D721Med (cell line): ENCODE results near the gene MIER2.

Experiments
- DNase-seq: peaks from one replicate; pipeline ENCODE4 v3.0.0; 2011; ENCODE audit warnings: low spot score; ENCODE audit not compliant: insufficient read length
- FAIRE-seq: peaks from 2 replicates; lab custom pipeline; 2011; peaks lifted over from hg19 to GRCh38; lab: Jason Lieb, UNC
- TF ChIP-seq, protein P1 (sequence below): IDR thresholded peaks from 2 replicates; pipeline ENCODE4 v1.5.1; 2012; ENCODE audit warnings: mild to moderate bottlenecking, control low read depth; ENCODE audit not compliant: insufficient read depth; ENCODE audit errors: missing control alignments

MIER2 gene

DNA sequence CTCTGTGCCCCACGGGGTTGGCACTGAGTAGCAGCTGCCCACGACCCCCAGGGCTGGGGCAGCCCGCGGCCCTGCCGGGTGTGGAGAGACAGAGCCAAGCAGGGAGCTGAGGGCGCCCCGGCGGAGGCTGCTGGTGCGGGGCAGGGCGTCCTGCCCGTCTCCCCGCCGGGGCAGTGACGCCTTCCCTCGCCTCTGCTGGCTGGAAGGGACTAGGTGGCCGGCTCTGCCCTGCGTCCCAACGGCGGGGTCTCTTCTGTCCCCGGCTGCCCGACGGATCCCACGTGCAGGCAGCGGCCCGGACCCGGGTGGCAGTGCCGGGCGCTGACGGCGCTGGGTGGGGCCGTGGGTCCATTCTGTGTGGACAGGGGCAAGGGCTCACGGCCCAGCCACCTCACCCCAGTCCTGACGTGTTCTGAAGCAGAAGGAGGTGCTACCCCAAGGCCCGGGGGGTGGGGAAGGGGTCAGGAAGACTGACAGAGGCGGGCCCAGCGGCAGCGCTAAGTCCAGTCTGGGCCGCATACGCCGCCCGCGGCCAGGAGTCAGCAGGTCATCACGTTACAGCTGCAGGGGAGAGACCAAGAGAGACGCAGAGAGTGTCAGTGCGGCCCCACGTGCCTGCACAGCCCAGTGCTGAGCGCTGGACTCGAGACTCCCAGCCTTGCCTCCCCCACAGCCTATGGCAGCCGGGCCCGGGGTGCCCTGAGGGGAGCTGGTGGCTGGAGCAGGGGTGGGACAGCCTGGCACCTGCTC, 38.3 kb downstream of the MIER2 start:
- no peak for FAIRE-seq
- TF ChIP-seq, protein P1, sequence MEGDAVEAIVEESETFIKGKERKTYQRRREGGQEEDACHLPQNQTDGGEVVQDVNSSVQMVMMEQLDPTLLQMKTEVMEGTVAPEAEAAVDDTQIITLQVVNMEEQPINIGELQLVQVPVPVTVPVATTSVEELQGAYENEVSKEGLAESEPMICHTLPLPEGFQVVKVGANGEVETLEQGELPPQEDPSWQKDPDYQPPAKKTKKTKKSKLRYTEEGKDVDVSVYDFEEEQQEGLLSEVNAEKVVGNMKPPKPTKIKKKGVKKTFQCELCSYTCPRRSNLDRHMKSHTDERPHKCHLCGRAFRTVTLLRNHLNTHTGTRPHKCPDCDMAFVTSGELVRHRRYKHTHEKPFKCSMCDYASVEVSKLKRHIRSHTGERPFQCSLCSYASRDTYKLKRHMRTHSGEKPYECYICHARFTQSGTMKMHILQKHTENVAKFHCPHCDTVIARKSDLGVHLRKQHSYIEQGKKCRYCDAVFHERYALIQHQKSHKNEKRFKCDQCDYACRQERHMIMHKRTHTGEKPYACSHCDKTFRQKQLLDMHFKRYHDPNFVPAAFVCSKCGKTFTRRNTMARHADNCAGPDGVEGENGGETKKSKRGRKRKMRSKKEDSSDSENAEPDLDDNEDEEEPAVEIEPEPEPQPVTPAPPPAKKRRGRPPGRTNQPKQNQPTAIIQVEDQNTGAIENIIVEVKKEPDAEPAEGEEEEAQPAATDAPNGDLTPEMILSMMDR, result no peak
- no peak for DNase-seq

DNA sequence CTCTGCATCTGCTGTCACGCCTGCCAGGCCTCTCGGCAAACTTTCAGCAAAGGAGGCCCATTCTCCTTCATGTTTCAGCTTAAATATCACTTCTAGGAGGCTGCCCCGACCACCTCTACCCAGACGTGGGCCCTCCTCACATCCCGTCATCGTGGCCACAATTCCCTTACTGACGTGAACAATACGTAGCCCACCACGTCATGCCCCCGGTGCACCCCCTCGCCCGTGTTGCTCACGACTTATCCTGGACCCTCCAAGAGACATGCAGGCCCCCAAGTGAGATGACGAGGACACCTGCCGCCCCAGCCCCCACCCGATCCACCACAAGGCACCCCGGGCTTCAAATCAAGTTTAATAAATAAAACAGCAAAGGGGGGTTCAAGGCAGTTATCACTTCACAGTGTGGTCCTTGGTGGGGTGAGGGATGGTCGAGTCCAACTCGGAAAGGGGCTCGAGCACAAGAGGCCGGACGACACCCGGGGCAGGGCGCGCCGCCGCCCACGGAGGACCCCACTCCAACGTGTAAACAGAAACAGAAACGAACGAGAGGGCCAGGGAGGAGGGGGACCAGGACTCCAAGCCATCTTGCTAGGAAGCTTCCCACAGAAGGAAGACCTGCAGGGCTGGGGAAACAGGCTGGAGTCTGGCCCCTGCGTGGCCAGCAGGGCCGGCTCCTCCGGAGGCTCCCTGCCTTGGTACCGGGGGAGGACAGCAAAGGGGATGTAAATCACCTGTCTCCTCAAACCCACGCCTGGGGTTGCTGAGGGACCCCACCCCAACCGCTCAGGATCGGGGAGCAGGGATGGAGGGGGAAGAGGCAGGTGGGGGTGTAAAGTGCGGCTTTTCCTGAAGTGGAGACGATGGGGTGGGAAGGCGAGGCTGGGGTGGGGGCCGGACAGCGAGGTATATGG, 39.1 kb downstream of the MIER2 start:
- TF ChIP-seq, protein P1, result no peak
- DNase-seq (no peak), FAIRE-seq (no peak)

DNA sequence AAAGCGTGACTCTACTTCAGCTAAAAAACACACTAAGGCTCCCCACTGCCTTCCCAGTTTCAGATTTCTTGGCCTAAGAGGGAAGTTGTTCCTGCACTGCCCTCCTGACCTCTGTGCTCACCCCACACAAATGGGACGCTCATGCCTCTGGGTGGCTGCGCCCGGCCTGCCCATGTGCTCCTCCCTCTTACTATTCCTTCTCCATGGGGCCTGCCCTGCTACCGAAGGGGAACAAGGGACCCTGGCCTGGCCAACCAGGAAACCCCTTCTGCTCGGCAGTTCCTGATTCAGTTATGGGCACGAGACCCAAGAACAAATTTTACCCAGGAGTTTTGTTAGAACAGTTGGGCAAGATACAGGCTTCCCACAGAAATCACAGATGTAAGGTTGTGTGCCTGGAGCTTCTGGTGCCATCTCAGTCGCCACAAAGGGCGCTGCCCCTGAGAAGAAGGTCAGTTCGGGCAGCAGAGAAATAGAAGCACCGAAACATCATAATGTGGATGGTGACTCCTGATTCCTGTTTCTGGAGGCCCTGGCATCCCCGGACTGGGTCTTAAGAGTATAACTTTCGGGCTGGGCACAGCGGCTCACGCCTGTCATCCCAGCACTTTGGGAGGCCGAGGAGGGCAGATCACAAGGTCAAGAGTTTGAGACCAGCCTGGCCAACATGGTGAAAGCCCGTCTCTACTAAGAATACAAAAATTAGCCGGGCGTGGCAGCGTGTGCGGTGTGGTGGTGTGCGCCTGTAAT, 47.9 kb downstream of the MIER2 start:
- FAIRE-seq (no peak), DNase-seq (no peak)
- TF ChIP-seq, protein P1, result no peak

DNA sequence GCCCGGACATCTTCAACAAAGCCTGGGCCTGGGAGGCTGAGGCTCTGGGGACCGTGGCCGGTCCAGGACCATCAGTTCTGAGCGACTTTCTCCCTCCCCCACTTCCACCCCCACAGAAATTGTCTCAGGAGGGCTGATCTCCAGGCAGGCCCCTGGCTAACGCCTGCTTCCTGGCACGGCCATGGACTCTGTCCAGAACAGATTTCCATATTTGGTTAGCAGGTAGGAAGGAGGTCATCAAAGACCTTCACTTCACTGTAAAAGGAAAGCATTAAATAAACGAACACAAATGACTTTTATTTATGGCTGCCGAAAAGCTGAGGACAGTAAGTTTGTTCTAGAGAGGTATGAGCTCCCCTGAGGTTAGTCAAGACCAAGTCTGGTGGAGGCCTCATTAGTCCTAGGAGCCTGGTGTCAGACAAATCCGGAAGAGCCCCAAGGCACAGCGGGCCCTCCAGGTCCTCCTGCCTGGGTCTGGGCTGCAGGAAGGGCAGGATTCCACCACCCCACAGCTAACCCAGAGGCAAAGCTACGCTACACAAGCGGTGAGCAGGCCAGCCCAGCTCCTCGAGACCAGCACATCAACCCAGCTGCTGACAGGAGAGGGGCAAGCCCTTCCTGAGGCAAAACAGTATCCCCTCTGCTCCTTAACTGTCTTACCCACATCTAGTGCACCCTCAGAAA, 48.8 kb downstream of the MIER2 start:
- FAIRE-seq (no peak), DNase-seq (no peak)
- TF ChIP-seq, protein P1, result no peak

DNA sequence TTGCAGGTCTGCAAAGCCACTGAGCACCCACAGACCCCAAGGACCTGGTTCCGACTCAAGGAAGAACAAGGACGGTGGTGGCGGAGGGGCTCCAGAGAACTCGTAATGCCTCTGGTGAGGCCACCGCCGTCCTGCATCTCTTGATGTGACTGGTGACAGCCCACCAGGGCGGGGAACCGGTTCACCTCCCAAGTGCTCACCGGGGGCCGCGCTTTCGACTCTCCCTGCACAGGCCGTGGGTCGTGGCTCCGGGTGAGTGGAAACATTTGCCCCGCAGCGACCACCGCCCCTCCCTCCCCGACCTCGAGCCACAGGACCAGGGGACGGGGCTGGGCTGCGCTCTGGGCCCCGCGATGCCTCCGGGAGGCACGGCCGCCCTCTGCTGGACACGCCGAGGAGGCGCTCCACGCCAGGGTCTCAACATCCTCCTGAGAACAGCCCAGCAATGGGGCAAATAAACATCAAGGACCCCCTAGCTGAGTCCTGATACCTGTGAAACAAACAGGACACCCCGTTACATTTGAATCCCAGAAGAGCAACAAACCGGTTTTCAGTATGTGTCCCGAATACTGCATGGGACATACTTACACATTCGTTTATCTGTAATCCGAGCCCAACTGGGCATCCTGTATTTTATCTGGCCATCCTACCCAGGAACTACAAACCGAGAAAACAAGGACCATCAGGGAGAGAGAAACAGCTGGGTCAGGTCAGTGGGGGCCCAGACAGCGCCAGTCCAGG, 49.5 kb downstream of the MIER2 start:
- peak; percentile 84 for DNase-seq
- no peak for FAIRE-seq
- TF ChIP-seq, protein P1, result peak; percentile 66
